VCaP (cell line): ENCODE measurements around the gene MROH2A.
"Not testable (repeated sequence)": the region's sequence is repeated elsewhere in the genome, so short reads cannot be mapped to it uniquely, and the experiment has no call there.

Source experiments
- H3K27ac ChIP-seq: fragments of 450-650 bp; 2 replicates; pipeline ENCODE4 v1.5.1; 2017
- TF ChIP-seq, protein P1 (sequence below): fragments of 450-650 bp; conservative IDR thresholded peaks from 2 replicates; pipeline ENCODE4 v1.5.1; 2017; ENCODE audit warnings: mild to moderate bottlenecking, moderate library complexity

Gene MROH2A

DNA sequence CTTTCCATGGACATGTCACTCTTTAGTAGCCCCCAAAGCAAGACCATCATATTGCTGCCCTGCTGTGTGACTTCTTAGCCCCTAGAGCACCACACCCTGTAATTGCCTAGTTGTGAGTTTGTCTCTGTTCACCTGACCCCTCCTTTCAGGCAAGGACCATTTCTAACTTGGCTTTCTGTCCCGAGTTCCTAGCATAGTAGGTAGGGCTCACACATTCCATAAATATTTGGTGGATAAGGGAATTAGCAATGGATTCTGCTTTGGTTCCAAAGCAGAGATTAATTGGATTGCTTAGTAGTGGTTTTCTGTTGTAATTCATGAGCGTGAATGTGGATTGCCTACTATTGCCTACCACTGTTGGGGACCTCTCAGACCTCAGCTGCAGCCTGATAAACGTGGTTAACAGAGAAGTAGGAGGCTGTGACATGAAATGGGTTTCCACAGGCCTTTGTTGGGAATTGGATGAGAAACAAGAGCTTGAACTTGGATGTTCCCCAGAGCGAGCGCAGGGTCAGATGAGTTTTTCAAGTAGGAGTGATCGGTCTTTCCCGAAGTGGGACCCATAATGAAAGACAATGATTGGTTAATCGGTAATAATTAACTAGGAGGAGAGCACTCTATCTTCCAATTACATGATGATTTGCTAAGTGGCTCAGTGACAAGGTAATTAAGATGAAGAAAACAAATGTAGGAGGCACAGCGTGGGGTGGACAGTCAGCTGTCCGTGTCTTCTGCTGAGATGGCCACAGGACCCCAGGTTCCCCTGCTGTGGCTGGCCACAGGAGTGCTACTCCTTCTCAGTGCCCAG lies 31.5 kb upstream of the MROH2A start:
- no peak overlapping the region for H3K27ac ChIP-seq
- TF ChIP-seq, protein P1, sequence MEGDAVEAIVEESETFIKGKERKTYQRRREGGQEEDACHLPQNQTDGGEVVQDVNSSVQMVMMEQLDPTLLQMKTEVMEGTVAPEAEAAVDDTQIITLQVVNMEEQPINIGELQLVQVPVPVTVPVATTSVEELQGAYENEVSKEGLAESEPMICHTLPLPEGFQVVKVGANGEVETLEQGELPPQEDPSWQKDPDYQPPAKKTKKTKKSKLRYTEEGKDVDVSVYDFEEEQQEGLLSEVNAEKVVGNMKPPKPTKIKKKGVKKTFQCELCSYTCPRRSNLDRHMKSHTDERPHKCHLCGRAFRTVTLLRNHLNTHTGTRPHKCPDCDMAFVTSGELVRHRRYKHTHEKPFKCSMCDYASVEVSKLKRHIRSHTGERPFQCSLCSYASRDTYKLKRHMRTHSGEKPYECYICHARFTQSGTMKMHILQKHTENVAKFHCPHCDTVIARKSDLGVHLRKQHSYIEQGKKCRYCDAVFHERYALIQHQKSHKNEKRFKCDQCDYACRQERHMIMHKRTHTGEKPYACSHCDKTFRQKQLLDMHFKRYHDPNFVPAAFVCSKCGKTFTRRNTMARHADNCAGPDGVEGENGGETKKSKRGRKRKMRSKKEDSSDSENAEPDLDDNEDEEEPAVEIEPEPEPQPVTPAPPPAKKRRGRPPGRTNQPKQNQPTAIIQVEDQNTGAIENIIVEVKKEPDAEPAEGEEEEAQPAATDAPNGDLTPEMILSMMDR = no peak

DNA sequence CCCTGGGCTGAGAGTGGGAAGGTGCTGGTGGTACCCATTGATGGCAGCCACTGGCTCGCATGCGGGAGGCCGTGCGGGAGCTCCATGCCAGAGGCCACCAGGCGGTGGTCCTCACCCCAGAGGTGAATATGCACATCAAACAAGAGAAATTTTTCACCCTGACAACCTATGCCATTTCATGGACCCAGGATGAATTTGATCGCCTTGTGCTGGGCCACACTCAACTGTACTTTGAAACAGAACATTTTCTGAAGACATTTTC lies 30.9 kb upstream of the MROH2A start:
- no peak overlapping the region for H3K27ac ChIP-seq
- TF ChIP-seq, protein P1 = no peak

DNA sequence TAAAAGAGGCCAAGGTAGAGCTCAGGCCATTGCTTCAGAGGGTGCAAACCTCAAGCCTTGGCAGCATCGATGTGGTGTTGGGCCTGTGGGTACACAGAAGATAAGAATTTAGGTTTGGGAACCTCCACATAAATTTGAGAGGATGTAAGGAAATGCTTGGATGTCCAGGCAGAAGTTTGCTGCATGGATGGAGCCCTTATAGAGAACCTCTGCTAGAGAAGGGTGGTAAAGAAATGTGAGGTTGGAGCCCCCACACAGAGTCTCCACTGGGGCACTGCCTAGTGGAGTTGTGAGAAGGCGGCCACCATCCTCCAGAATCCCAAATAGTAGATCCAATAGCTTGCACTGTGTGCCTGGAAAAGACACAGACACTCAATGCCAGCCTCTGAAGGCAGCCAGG lies 27.4 kb upstream of the MROH2A start:
- H3K27ac ChIP-seq = not testable (repeated sequence)

DNA sequence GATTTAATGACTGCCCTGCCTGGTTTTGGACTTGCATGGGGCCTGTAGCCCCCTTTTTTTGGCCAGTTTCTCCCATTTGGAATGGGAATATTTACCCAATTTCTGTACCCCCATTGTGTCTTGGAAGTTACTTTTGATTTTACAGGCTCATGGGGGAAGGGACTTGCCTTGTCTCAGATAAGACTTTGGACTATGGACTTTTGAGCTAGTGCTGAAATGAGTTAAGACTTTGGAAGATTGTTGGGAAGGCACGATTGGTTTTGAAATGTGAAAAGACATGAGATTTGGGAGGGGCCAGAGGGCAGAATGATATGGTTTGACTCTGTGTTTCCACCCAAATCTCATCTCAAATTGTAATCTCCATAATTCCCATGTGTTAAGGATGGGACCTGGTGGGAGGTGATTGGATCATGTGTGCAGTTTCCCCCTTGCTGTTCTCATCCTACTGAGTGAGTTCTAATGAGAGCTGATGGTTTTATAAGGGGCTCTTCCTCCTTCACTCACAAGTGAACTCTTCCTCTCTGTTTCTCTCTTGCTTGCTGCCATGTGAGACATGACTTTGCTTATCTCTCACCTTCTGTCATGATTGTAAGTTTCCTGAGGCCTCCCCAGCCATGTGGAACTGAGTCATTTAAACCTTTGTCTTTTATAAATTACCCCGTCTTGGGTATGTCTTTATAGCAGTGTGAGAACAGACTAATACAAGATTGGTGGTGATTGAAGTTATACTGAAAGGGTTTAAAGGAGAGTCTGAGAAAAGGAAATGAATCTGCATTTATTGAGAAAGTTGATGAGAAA lies 26.7 kb upstream of the MROH2A start:
- not testable (repeated sequence) for H3K27ac ChIP-seq

DNA sequence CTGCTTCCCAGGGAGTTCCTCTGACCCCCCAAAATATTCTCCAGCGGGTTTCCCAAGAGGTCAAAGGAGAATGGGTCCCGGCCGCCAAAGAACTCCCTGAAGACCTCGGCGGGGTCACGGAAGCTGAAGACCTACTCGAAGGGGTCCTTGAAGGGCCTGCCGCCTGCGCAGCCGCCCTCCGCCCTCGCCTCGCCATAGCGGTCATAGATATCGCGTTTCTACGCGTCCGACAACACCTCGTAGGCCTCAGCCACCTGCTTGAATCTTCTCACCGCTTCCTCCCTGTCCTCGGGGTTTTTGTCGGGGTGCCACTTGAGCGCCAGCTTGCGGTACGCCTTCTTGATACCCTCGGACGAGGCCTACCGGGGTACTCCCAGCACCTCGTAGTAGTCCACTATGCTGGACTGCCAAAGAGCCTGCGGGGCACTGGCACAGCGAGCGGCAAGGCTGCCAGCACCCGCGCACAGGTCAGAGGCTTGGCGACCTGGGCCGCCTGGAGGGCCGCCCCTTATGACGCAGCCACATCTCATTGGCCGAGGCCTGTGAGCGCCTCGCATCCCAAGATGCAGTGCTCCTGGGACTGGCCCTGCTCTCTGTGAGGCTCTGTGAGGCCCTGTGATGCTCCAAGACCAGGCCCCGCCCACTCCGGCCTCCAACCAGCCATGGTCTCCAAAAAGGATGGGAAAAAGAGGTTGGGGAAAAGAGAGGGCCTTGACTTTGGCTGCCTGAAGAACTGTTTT lies 23.1 kb upstream of the MROH2A start:
- TF ChIP-seq, protein P1 = no peak
- no peak overlapping the region for H3K27ac ChIP-seq

DNA sequence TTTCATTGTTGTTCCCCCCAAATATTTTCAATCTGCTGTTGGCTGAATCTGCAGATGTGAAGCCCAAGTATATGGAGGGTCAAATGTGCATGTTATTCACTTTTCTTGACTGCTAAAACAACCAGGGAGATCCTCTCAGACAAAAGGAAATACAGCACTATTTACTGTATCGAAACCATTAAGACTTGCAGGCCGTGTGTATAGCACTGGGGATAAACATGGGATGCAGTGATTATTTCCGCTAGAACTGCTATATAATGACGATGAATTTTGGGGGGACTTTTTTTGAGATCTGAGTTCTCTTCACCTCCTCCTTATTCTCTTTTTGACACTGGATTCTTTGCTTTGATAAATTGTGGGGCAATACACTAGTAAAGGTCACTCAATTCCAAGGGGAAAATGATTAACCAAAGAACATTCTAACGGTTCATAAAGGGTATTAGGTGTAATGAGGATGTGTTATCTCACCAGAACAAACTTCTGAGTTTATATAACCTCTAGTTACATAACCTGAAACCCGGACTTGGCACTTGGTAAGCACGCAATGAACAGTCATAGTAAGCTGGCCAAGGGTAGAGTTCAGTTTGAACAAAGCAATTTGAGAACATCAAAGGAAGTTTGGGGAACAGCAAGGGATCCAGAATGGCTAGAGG lies 21.6 kb upstream of the MROH2A start:
- no peak overlapping the region for H3K27ac ChIP-seq
- TF ChIP-seq, protein P1 = no peak

DNA sequence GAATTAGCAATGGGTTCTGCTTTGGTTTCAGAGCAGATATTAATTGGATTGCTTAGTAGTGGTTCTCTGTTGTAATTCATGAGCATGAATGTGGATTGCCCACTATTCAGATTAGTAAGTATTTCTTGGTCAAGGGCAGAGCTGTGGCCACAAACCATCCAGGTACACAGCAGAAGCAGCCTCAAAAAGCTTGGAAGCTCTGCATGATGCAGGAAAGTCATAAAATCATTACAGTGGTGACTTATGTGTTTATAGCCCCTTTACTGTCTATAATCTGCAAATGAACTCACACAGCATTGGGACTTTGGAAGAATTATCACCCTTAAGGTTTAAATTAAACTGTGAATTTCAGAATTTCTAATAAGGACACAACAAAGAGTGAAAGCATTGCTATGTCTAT lies 20.0 kb upstream of the MROH2A start:
- TF ChIP-seq, protein P1 = no peak
- H3K27ac ChIP-seq = no peak overlapping the region

DNA sequence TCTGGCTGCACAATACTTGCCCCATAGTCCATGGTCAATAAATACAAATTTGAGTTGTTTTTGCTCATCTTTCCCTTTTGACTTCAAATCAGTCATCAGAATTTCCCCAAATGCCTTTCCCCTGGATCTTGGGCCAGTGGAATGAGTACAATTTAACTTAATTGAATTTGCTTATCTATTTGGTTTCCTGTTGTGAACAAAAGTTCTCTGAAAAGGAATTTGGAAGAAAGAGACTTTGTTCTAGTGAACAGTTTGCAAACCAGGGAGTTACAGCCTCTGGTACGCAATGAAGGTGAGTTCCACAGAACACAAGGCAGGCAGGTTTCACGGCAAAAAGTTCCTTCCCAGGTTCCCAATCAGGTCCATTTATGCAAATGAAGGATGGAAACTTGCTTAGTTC lies 19.3 kb upstream of the MROH2A start:
- H3K27ac ChIP-seq = no peak overlapping the region
- TF ChIP-seq, protein P1 = no peak
